SK-N-SH (cell line): Measurements from ENCODE around the gene GAS2L1. TPM values are rescaled to one million over a fixed set of nuclear protein-coding genes. Genes with fewer than 3 reads are reported as not detected.

Source experiments
- CTCF ChIA-PET: fragments of 300-600, 350-600 bp; formaldehyde crosslinking; extraction: SDS; loops from one replicate; lab custom pipeline; 2021; lab: Yijun Ruan, JAX
- POLR2A ChIA-PET: fragments of 350-600 bp; sonication (Branson Sonifier 250); formaldehyde crosslinking; extraction: SDS; loops from one replicate; lab custom pipeline; 2020; ENCODE audit warnings: antibody characterized with exemption, inconsistent platforms; lab: Yijun Ruan, JAX
- DNase-seq: peaks from one replicate; pipeline ENCODE4 v3.0.0; 2012
- H2AFZ ChIP-seq: fragments of 200-600 bp; sonication (generic); 2 replicates; pipeline ENCODE4 v1.8.1; 2016; ENCODE audit warnings: antibody characterized with exemption, mild to moderate bottlenecking, low read depth
- H3F3A ChIP-seq: fragments of 200-600 bp; sonication (generic); replicated peaks from 2 replicates; pipeline ENCODE3; 2016; ENCODE audit warnings: antibody characterized with exemption, mild to moderate bottlenecking; ENCODE audit not compliant: insufficient read depth
- H3K27ac ChIP-seq, 2 experiments: fragments of 200-500 bp in 1 of 2; fragments of 200-600 bp in 1 of 2; sonication (Bioruptor generic) in 1 of 2; sonication (generic), shearing (Covaris generic) in 1 of 2; 2 replicates each; pipeline versions ENCODE4 v1.5.1 to v1.6.1; 2014 to 2016; ENCODE audit warnings: low read depth in 2 of 2, inconsistent platforms in 1 of 2, low read length in 1 of 2, mild to moderate bottlenecking in 1 of 2, mixed read lengths in 1 of 2
- H3K27me3 ChIP-seq: fragments of 200-600 bp; sonication (generic), shearing (Covaris generic); 2 replicates; pipeline ENCODE4 v1.6.1; 2016; ENCODE audit warnings: mixed run types; ENCODE audit not compliant: insufficient read depth
- H3K36me3 ChIP-seq, 2 experiments: fragments of 200-500 bp in 1 of 2; fragments of 200-600 bp in 1 of 2; sonication (Bioruptor generic) in 1 of 2; sonication (generic) in 1 of 2; replicated peaks in 1 of 2; 2 replicates each; pipeline versions ENCODE3 to v1.5.1; 2014 to 2016; ENCODE audit warnings: low read length in 1 of 2, mild to moderate bottlenecking in 1 of 2; ENCODE audit not compliant: insufficient read depth in 2 of 2, control insufficient read depth in 1 of 2
- H3K4me1 ChIP-seq, 2 experiments: fragments of 200-500 bp in 1 of 2; fragments of 200-600 bp in 1 of 2; sonication (Bioruptor generic) in 1 of 2; sonication (generic), shearing (Covaris generic) in 1 of 2; 2 replicates each; pipeline versions ENCODE4 v1.5.1 to v1.6.1; 2014 to 2016; ENCODE audit warnings: low read depth in 1 of 2, low read length in 1 of 2, mixed run types in 1 of 2; ENCODE audit not compliant: insufficient read depth in 2 of 2, control insufficient read depth in 1 of 2
- H3K4me2 ChIP-seq: fragments of 200-600 bp; sonication (generic), shearing (Covaris generic); 2 replicates; pipeline ENCODE4 v1.6.1; 2017; ENCODE audit warnings: mixed run types
- H3K4me3 ChIP-seq, 2 experiments: fragments of 200-500 bp in 1 of 2; fragments of 200-600 bp in 1 of 2; sonication (Bioruptor generic) in 1 of 2; sonication (generic), shearing (Covaris generic) in 1 of 2; 2 replicates each; pipeline versions ENCODE4 v1.5.1 to v1.8.1; 2014 to 2016; ENCODE audit warnings: low read depth in 2 of 2, inconsistent platforms in 1 of 2, low read length in 1 of 2, mild to moderate bottlenecking in 1 of 2, mixed read lengths in 1 of 2, moderate library complexity in 1 of 2
- H3K79me2 ChIP-seq: fragments of 200-600 bp; sonication (generic); 2 replicates; pipeline ENCODE4 v1.8.1; 2017; ENCODE audit warnings: mild to moderate bottlenecking; ENCODE audit not compliant: insufficient read depth
- H3K9ac ChIP-seq: fragments of 200-600 bp; sonication (generic); 2 replicates; pipeline ENCODE4 v1.6.1; 2017; ENCODE audit warnings: mixed run types
- H3K9me2 ChIP-seq: fragments of 200-600 bp; sonication (generic); 2 replicates; pipeline ENCODE4 v1.6.1; 2017; ENCODE audit warnings: mixed run types
- H3K9me3 ChIP-seq: fragments of 200-600 bp; sonication (generic); 2 replicates; pipeline ENCODE4 v1.6.1; 2017; ENCODE audit warnings: mixed run types, mild to moderate bottlenecking, moderate library complexity
- H4K20me1 ChIP-seq: fragments of 200-600 bp; sonication (generic); 2 replicates; pipeline ENCODE4 v1.6.1; 2017; ENCODE audit warnings: mild to moderate bottlenecking, mixed run types; ENCODE audit not compliant: insufficient read depth
- CHD2 ChIP-seq: fragments of 150-350 bp; IDR thresholded peaks from 2 replicates; pipeline ENCODE4 v1.6.1; 2018; ENCODE audit warnings: low read length; ENCODE audit not compliant: partially characterized antibody
- MEF2A ChIP-seq: IDR thresholded peaks from 2 replicates; pipeline ENCODE4 v1.4.0; 2012; ENCODE audit warnings: low read depth, borderline replicate concordance
- RAD21 ChIP-seq: IDR thresholded peaks from 2 replicates; pipeline ENCODE4 v1.6.1; 2012; ENCODE audit warnings: mild to moderate bottlenecking, low read length
- WGBS: methylation state at CpG from one replicate; pipeline ENCODE4 v1.1.6; 2017; ENCODE audit warnings: low lambda C conversion rate; 5-methylcytosine and 5-hydroxymethylcytosine counted together
- polyA plus RNA-seq, 3 experiments: library from polyadenylated mRNA; depleted of rRNA; stranded (reverse); fragments of >200 nt; gene quantifications; 2 replicates each; pipeline ENCODE4 v1.2.3, GENCODE V29; 2012
- TF ChIP-seq, protein P1 (sequence below): IDR thresholded peaks from 2 replicates; pipeline ENCODE4 v1.6.1; 2012; ENCODE audit warnings: mild to moderate bottlenecking, low read depth, low read length, moderate library complexity
- TF ChIP-seq, protein P2 (sequence below): IDR thresholded peaks from 2 replicates; pipeline ENCODE4 v1.4.0; 2012; ENCODE audit warnings: low read depth, borderline replicate concordance
- TF ChIP-seq, protein P3 (sequence below): fragments of 200-600 bp; sonication (generic); IDR thresholded peaks from 2 replicates; pipeline ENCODE4 v1.6.1; 2017; ENCODE audit warnings: antibody characterized with exemption, mild to moderate bottlenecking, moderate library complexity

Gene GAS2L1
- polyA plus RNA-seq, 1 of the 3 experiments (the other 2 are of a cell fraction), result 21.8 TPM

DNA sequence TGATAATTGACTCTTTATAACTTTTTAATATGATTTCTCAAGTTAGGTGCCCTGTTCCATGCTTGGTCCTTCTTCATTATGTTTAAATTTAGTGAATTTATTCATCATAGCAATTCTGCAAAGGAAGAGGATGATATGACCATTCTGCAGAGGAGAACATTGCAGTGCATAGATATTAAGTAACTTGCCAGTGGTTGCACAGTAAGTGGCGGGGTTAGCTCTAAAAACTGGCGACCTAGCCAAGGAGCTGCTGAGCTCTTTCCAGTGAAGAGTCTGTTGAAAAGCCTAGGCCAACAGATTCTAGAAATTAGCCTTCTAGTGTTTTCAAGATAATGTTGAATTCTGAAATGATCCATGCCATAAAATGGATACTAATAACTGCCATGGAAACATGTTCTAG lies 33.8 kb upstream of the GAS2L1 start:
- H2AFZ ChIP-seq, result no peak overlapping the region
- WGBS, result 98% methylated on average over 2 of the region's 2 CpGs
- CTCF ChIA-PET, result interaction anchor here (0.9 to 3.5 kb wide), 3 partner anchors 14 to 86 kb away, joined by 4 to 19 read pairs (median 4); no protein-coding TSS in a partner anchor
- peaks cover 80 to 81% of the 10 kb centered on the region in 2 experiments for H3K36me3 ChIP-seq
- no peak overlapping the region for H3K4me2 ChIP-seq
- no peaks in the 10 kb centered on the region for H3K27me3 ChIP-seq
- TF ChIP-seq, protein P1, sequence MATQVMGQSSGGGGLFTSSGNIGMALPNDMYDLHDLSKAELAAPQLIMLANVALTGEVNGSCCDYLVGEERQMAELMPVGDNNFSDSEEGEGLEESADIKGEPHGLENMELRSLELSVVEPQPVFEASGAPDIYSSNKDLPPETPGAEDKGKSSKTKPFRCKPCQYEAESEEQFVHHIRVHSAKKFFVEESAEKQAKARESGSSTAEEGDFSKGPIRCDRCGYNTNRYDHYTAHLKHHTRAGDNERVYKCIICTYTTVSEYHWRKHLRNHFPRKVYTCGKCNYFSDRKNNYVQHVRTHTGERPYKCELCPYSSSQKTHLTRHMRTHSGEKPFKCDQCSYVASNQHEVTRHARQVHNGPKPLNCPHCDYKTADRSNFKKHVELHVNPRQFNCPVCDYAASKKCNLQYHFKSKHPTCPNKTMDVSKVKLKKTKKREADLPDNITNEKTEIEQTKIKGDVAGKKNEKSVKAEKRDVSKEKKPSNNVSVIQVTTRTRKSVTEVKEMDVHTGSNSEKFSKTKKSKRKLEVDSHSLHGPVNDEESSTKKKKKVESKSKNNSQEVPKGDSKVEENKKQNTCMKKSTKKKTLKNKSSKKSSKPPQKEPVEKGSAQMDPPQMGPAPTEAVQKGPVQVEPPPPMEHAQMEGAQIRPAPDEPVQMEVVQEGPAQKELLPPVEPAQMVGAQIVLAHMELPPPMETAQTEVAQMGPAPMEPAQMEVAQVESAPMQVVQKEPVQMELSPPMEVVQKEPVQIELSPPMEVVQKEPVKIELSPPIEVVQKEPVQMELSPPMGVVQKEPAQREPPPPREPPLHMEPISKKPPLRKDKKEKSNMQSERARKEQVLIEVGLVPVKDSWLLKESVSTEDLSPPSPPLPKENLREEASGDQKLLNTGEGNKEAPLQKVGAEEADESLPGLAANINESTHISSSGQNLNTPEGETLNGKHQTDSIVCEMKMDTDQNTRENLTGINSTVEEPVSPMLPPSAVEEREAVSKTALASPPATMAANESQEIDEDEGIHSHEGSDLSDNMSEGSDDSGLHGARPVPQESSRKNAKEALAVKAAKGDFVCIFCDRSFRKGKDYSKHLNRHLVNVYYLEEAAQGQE, result no peak
- TF ChIP-seq, protein P2, sequence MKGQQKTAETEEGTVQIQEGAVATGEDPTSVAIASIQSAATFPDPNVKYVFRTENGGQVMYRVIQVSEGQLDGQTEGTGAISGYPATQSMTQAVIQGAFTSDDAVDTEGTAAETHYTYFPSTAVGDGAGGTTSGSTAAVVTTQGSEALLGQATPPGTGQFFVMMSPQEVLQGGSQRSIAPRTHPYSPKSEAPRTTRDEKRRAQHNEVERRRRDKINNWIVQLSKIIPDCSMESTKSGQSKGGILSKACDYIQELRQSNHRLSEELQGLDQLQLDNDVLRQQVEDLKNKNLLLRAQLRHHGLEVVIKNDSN, result no peak
- TF ChIP-seq MEF2A (no peak), CHD2 (no peak)
- TF ChIP-seq, protein P3, sequence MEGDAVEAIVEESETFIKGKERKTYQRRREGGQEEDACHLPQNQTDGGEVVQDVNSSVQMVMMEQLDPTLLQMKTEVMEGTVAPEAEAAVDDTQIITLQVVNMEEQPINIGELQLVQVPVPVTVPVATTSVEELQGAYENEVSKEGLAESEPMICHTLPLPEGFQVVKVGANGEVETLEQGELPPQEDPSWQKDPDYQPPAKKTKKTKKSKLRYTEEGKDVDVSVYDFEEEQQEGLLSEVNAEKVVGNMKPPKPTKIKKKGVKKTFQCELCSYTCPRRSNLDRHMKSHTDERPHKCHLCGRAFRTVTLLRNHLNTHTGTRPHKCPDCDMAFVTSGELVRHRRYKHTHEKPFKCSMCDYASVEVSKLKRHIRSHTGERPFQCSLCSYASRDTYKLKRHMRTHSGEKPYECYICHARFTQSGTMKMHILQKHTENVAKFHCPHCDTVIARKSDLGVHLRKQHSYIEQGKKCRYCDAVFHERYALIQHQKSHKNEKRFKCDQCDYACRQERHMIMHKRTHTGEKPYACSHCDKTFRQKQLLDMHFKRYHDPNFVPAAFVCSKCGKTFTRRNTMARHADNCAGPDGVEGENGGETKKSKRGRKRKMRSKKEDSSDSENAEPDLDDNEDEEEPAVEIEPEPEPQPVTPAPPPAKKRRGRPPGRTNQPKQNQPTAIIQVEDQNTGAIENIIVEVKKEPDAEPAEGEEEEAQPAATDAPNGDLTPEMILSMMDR, result no peak
- peaks cover 97% of the 10 kb centered on the region for H3K79me2 ChIP-seq
- H3K9me3 ChIP-seq, result no peaks in the 10 kb centered on the region
- H3F3A ChIP-seq, result peaks cover 9% of the 10 kb centered on the region
- H3K4me1 ChIP-seq, result peaks cover 25 to 26% of the 10 kb centered on the region in 2 experiments
- no peaks in the 10 kb centered on the region for H3K9me2 ChIP-seq
- no peak for DNase-seq
- H4K20me1 ChIP-seq, result peaks cover 91% of the 10 kb centered on the region
- no peak overlapping the region for H3K4me3 ChIP-seq
- POLR2A ChIA-PET, result interaction anchor here (1.2 kb wide), 1 partner anchor 10 kb away, joined by 3 read pairs; no protein-coding TSS in a partner anchor
- no peak overlapping the region for H3K9ac ChIP-seq
- H3K27ac ChIP-seq, result no peak overlapping the region

DNA sequence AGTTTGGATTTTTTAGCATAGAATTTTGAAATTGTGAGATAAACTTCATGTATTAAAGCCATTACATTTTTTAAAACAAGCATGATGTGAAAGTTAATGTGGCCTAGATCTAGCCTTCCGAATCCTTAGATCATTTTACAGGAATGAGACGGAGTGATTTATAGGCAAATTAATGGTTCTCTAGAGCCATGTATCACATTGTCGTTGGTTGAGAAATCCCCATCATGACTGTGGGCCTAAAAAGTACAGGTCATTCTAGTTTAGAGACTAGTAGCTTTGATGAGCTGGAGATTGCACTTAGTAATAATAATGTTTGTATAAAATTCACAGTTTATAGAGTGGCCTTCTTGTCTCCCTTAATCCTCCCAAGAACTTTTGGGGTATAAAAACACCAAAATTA lies 31.3 kb upstream of the GAS2L1 start:
- 92% methylated on average over 3 of the region's 3 CpGs for WGBS
- POLR2A ChIA-PET, result interaction anchor here (0.6 kb wide), 1 partner anchor 13 kb away, joined by 3 read pairs; no protein-coding TSS in a partner anchor
- H4K20me1 ChIP-seq, result peaks cover 100% of the 10 kb centered on the region

More for the DNA sequence above, 31.3 kb upstream of the GAS2L1 start:
- Histone ChIP-seq H3K4me3 (no peak overlapping the region), H3K4me2 (no peak overlapping the region), H3K27me3 (no peaks in the 10 kb centered on the region), H2AFZ (no peak overlapping the region), H3K9ac (no peak overlapping the region), H3F3A (peaks cover 14% of the 10 kb centered on the region), H3K9me2 (no peaks in the 10 kb centered on the region), H3K9me3 (no peaks in the 10 kb centered on the region), H3K27ac (no peak overlapping the region), H3K4me1 (peaks cover 15 to 22% of the 10 kb centered on the region in 2 experiments), H3K36me3 (peaks cover 89 to 100% of the 10 kb centered on the region in 2 experiments), H3K79me2 (peaks cover 100% of the 10 kb centered on the region)
- no peak for DNase-seq
- CTCF ChIA-PET, result interaction anchor here (0.7 kb wide), 1 partner anchor 29 kb away, joined by 3 read pairs; no protein-coding TSS in a partner anchor
- no peak for TF ChIP-seq RAD21
